Mesendoderm (in vitro differentiated cells): Measurements from ENCODE around the gene SDF4.

Experiments
- DNase-seq: peaks from one replicate; pipeline ENCODE4 v3.0.0; 2013
- H2AK5ac ChIP-seq: 2 replicates; pipeline ENCODE4 v1.6.1; 2013; ENCODE audit warnings: low read length, inconsistent platforms
- H2BK120ac ChIP-seq: 2 replicates; pipeline ENCODE4 v1.6.1; 2013; ENCODE audit warnings: low read depth, mild to moderate bottlenecking, low read length, moderate library complexity, mixed read lengths
- H2BK15ac ChIP-seq: replicated peaks from 2 replicates; pipeline ENCODE4 v1.6.1; 2013; ENCODE audit warnings: low read depth, mild to moderate bottlenecking, moderate library complexity
- H2BK5ac ChIP-seq: 2 replicates; pipeline ENCODE4 v1.6.1; 2013; ENCODE audit warnings: low read length, inconsistent platforms
- H3K18ac ChIP-seq: 2 replicates; pipeline ENCODE4 v1.6.1; 2013; ENCODE audit warnings: mild to moderate bottlenecking, low read length, mixed read lengths
- H3K23ac ChIP-seq: one replicate; pipeline ENCODE4 v1.6.1; 2013; ENCODE audit warnings: low read length
- H3K27ac ChIP-seq: 2 replicates; pipeline ENCODE4 v1.5.1; 2013; ENCODE audit warnings: low read depth, mild to moderate bottlenecking, inconsistent platforms, low read length, moderate library complexity
- H3K27me3 ChIP-seq: 2 replicates; pipeline ENCODE4 v1.6.1; 2013; ENCODE audit warnings: low read length, control low read depth, mild to moderate bottlenecking, inconsistent platforms; ENCODE audit not compliant: insufficient read depth, poor library complexity
- H3K36me3 ChIP-seq: 2 replicates; pipeline ENCODE4 v1.6.1; 2013; ENCODE audit warnings: low read length, inconsistent platforms; ENCODE audit not compliant: control insufficient read depth, insufficient read depth
- H3K4ac ChIP-seq: one replicate; pipeline ENCODE4 v1.6.1; 2013; ENCODE audit warnings: low read depth, mild to moderate bottlenecking, low read length, moderate library complexity
- H3K4me1 ChIP-seq: 2 replicates; pipeline ENCODE4 v1.6.1; 2013; ENCODE audit warnings: low read depth, low read length, inconsistent platforms; ENCODE audit not compliant: control insufficient read depth
- H3K4me2 ChIP-seq: 2 replicates; pipeline ENCODE4 v1.6.1; 2013; ENCODE audit warnings: low read length
- H3K4me3 ChIP-seq: 2 replicates; pipeline ENCODE4 v1.5.1; 2013; ENCODE audit warnings: mild to moderate bottlenecking, low read length
- H3K56ac ChIP-seq: one replicate; pipeline ENCODE4 v1.6.1; 2013; ENCODE audit warnings: low read length
- H3K79me1 ChIP-seq: 2 replicates; pipeline ENCODE4 v1.6.1; 2013; ENCODE audit warnings: low read length, inconsistent platforms
- H3K79me2 ChIP-seq: 2 replicates; pipeline ENCODE4 v1.6.1; 2013; ENCODE audit warnings: mild to moderate bottlenecking, low read length; ENCODE audit not compliant: control insufficient read depth, insufficient read depth
- H3K9ac ChIP-seq: 2 replicates; pipeline ENCODE4 v1.6.1; 2013; ENCODE audit warnings: low read length, inconsistent platforms
- H4K5ac ChIP-seq: one replicate; pipeline ENCODE4 v1.6.1; 2013; ENCODE audit warnings: low read length
- H4K8ac ChIP-seq: one replicate; pipeline ENCODE4 v1.6.1; 2013; ENCODE audit warnings: low read depth, mild to moderate bottlenecking, control low read depth, low read length, moderate library complexity
- WGBS: extraction: QIAGEN DNeasy Blood & Tissue Kit; methylation state at CpG from one replicate; pipeline ENCODE4 v1.1.7; 2013; ENCODE audit warnings: low lambda C conversion rate, missing lambda C conversion rate; ENCODE audit not compliant: insufficient coverage; ENCODE audit errors: extremely low coverage; 5-methylcytosine and 5-hydroxymethylcytosine counted together

Gene SDF4

GRCh38 chr1:1179983-1180861 lies 51.6 kb downstream of the SDF4 start:
- H2BK120ac ChIP-seq: no peak overlapping the region
- H4K8ac ChIP-seq: no peak overlapping the region
- H3K79me2 ChIP-seq: no peaks in the 10 kb centered on the region
- H3K56ac ChIP-seq: no peak overlapping the region
- no peaks in the 10 kb centered on the region for H3K36me3 ChIP-seq
- no peaks in the 10 kb centered on the region for H3K79me1 ChIP-seq
- no peak overlapping the region for H3K4me3 ChIP-seq
- no peak overlapping the region for H3K18ac ChIP-seq
- H2BK15ac ChIP-seq: no peak overlapping the region
- H3K9ac ChIP-seq: no peak overlapping the region
- H3K4ac ChIP-seq: no peak overlapping the region
- H2AK5ac ChIP-seq: no peak overlapping the region
- no peak overlapping the region for H3K23ac ChIP-seq
- H3K27ac ChIP-seq: no peak overlapping the region
- no peaks in the 10 kb centered on the region for H3K27me3 ChIP-seq
- no peak overlapping the region for H2BK5ac ChIP-seq
- no peak overlapping the region for H3K4me2 ChIP-seq
- DNase-seq: no peak
- no CpG with 5 or more reads among the region's 51 CpGs for WGBS
- H3K4me1 ChIP-seq: no peaks in the 10 kb centered on the region
- no peak overlapping the region for H4K5ac ChIP-seq

GRCh38 chr1:1179346-1179982 lies 52.3 kb downstream of the SDF4 start:
- no peak overlapping the region for H2BK5ac ChIP-seq
- no peak overlapping the region for H3K27ac ChIP-seq
- no peaks in the 10 kb centered on the region for H3K79me2 ChIP-seq
- H3K79me1 ChIP-seq: no peaks in the 10 kb centered on the region
- no peaks in the 10 kb centered on the region for H3K27me3 ChIP-seq
- H3K36me3 ChIP-seq: no peaks in the 10 kb centered on the region
- no peak overlapping the region for H4K8ac ChIP-seq
- no peak overlapping the region for H3K23ac ChIP-seq
- DNase-seq: no peak
- no peak overlapping the region for H3K4me3 ChIP-seq
- no peaks in the 10 kb centered on the region for H3K4me1 ChIP-seq
- H3K4me2 ChIP-seq: no peak overlapping the region
- no CpG with 5 or more reads among the region's 25 CpGs for whole genome bisulfite sequencing
- H2BK120ac ChIP-seq: no peak overlapping the region
- no peak overlapping the region for H3K56ac ChIP-seq
- H4K5ac ChIP-seq: no peak overlapping the region
- H2AK5ac ChIP-seq: no peak overlapping the region
- no peak overlapping the region for H3K4ac ChIP-seq
- no peak overlapping the region for H2BK15ac ChIP-seq
- no peak overlapping the region for H3K9ac ChIP-seq
- no peak overlapping the region for H3K18ac ChIP-seq

DNA sequence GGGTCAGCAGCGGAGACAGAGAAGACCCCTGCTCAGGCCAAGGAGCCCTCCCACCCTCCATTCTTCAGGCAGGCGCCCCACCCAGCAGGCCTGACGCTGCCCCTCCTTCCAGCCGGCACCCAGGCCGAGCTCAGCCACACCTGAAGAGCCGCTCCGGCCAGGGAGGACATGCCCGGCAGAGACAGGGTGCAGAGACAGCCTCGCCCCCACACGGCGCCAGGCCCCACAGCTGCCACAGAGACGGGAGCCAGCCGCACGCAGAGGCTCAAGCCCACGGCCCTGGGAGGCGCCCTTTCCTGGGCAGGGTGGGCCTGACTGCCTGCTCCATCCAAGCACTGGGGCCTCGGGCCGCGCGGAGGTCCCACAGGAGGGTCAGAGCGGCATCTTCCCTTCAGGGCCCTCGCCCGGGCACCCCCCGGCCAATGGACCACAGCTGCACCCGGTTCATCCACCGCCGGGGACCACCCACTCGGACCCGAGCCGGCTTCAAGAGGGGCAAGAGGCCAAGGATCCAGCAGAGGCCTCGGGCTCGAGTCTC lies 52.9 kb downstream of the SDF4 start:
- H3K4me2 ChIP-seq: no peak overlapping the region
- WGBS: no CpG with 5 or more reads among the region's 32 CpGs
- H4K8ac ChIP-seq: no peak overlapping the region
- H3K9ac ChIP-seq: no peak overlapping the region
- H2BK120ac ChIP-seq: no peak overlapping the region
- H3K79me1 ChIP-seq: no peaks in the 10 kb centered on the region
- no peak overlapping the region for H3K56ac ChIP-seq
- H3K27ac ChIP-seq: no peak overlapping the region
- DNase-seq: no peak
- no peak overlapping the region for H3K4me3 ChIP-seq
- H3K27me3 ChIP-seq: no peaks in the 10 kb centered on the region
- no peak overlapping the region for H3K4ac ChIP-seq
- H2BK5ac ChIP-seq: no peak overlapping the region
- no peak overlapping the region for H3K23ac ChIP-seq
- no peaks in the 10 kb centered on the region for H3K36me3 ChIP-seq
- H3K4me1 ChIP-seq: no peaks in the 10 kb centered on the region
- no peak overlapping the region for H2AK5ac ChIP-seq
- no peaks in the 10 kb centered on the region for H3K79me2 ChIP-seq
- H3K18ac ChIP-seq: no peak overlapping the region
- no peak overlapping the region for H2BK15ac ChIP-seq
- H4K5ac ChIP-seq: no peak overlapping the region

- no peak overlapping the region for H3K23ac ChIP-seq
- H2BK5ac ChIP-seq: no peak overlapping the region
- no peaks in the 10 kb centered on the region for H3K36me3 ChIP-seq
- no peak overlapping the region for H3K4me2 ChIP-seq
- no peaks in the 10 kb centered on the region for H3K27me3 ChIP-seq
- H3K27ac ChIP-seq: no peak overlapping the region
- no peak overlapping the region for H3K4me3 ChIP-seq
- H4K8ac ChIP-seq: no peak overlapping the region
- no peak overlapping the region for H3K4ac ChIP-seq
- H3K79me1 ChIP-seq: no peaks in the 10 kb centered on the region
- H3K9ac ChIP-seq: no peak overlapping the region
- no peaks in the 10 kb centered on the region for H3K79me2 ChIP-seq
- no CpG with 5 or more reads among the region's 21 CpGs for WGBS
- H3K56ac ChIP-seq: no peak overlapping the region
- no peak overlapping the region for H3K18ac ChIP-seq
- no peaks in the 10 kb centered on the region for H3K4me1 ChIP-seq
- no peak overlapping the region for H2AK5ac ChIP-seq
- DNase-seq: no peak
- no peak overlapping the region for H2BK120ac ChIP-seq
- H4K5ac ChIP-seq: no peak overlapping the region
- H2BK15ac ChIP-seq: no peak overlapping the region
These were observed 54.2 kb downstream of the SDF4 start for GRCh38 chr1:1177452-1178206.

GRCh38 chr1:1176931-1177330 lies 54.9 kb downstream of the SDF4 start:
- H3K23ac ChIP-seq: no peak overlapping the region
- no peaks in the 10 kb centered on the region for H3K27me3 ChIP-seq
- H3K4me2 ChIP-seq: no peak overlapping the region
- H3K56ac ChIP-seq: no peak overlapping the region
- H3K36me3 ChIP-seq: no peaks in the 10 kb centered on the region
- no peak overlapping the region for H3K4ac ChIP-seq
- H2BK120ac ChIP-seq: no peak overlapping the region
- H4K5ac ChIP-seq: no peak overlapping the region
- H2AK5ac ChIP-seq: no peak overlapping the region
- no peak overlapping the region for H4K8ac ChIP-seq
- H3K4me3 ChIP-seq: no peak overlapping the region
- H3K18ac ChIP-seq: no peak overlapping the region
- H2BK15ac ChIP-seq: no peak overlapping the region
- H3K9ac ChIP-seq: no peak overlapping the region
- DNase-seq: no peak
- no peaks in the 10 kb centered on the region for H3K79me2 ChIP-seq
- H3K4me1 ChIP-seq: no peaks in the 10 kb centered on the region
- H2BK5ac ChIP-seq: no peak overlapping the region
- H3K79me1 ChIP-seq: no peaks in the 10 kb centered on the region
- no peak overlapping the region for H3K27ac ChIP-seq
- WGBS: no CpG with 5 or more reads among the region's 7 CpGs
